GM21786 (cell line): ENCODE data around the gene ZSCAN4.

ENCODE experiments used
- ATAC-seq: cut with Tn5 transposase; IDR thresholded peaks from one replicate; pipeline ENCODE4 v1.9.1; 2021; ENCODE audit not compliant: unreplicated experiment

ZSCAN4 gene

GRCh38 chr19:57675881-57676280 is 7.1 kb downstream of the ZSCAN4 start:
- no peak for ATAC-seq

- no peak for ATAC-seq
These were observed 13.6 kb downstream of the ZSCAN4 start for GRCh38 chr19:57682226-57682766.

- no peak for ATAC-seq
These were observed 18.0 kb downstream of the ZSCAN4 start for GRCh38 chr19:57686727-57687126.

- no peak for ATAC-seq
These were observed 18.8 kb downstream of the ZSCAN4 start for GRCh38 chr19:57687363-57688010.

- no peak for ATAC-seq
These were observed 19.5 kb downstream of the ZSCAN4 start for GRCh38 chr19:57688011-57688763.

- ATAC-seq = no peak
These were observed 21.0 kb downstream of the ZSCAN4 start for GRCh38 chr19:57689750-57690149.

- no peak for ATAC-seq
These were observed 32.9 kb downstream of the ZSCAN4 start for GRCh38 chr19:57701625-57702024.

GRCh38 chr19:57706346-57706745 is 37.6 kb downstream of the ZSCAN4 start:
- no peak for ATAC-seq

- no peak for ATAC-seq
These were observed 40.1 kb downstream of the ZSCAN4 start, which contains the start of gene ZNF154 for GRCh38 chr19:57708641-57709361. TSS of gene ZNF154 (minus strand) at chr19:57709204. CDS start at chr19:57708971, 233 bp downstream.

GRCh38 chr19:57709616-57710015 is 40.9 kb downstream of the ZSCAN4 start:
- ATAC-seq = no peak

- no peak for ATAC-seq
These were observed 43.5 kb downstream of the ZSCAN4 start for GRCh38 chr19:57712222-57712621.

GRCh38 chr19:57719424-57719823 is 50.7 kb downstream of the ZSCAN4 start:
- no peak for ATAC-seq

GRCh38 chr19:57719901-57720519 is 51.3 kb downstream of the ZSCAN4 start:
- no peak for ATAC-seq

GRCh38 chr19:57720878-57721277 is 52.1 kb downstream of the ZSCAN4 start:
- no peak for ATAC-seq
